Subcutaneous abdominal adipose tissue (tissue), 5 donors: ENCODE results near the gene ZBTB5.

Experiments
- H3K27ac ChIP-seq: one replicate; pipeline ENCODE4 v1.7.0; 2013; ENCODE audit warnings: low read depth, mild to moderate bottlenecking, inconsistent platforms, low read length, moderate library complexity
- H3K27me3 ChIP-seq, 5 donors: one replicate each; pipeline ENCODE4 v1.7.0; 2013; ENCODE audit warnings: low read length in 5 of 5, inconsistent platforms in 1 of 5; ENCODE audit not compliant: control insufficient read depth in 5 of 5, insufficient read depth in 4 of 5
- H3K36me3 ChIP-seq, 5 donors: one replicate each; pipeline ENCODE4 v1.7.0; 2013; ENCODE audit warnings: low read length in 5 of 5; ENCODE audit not compliant: control insufficient read depth in 5 of 5, insufficient read depth in 5 of 5
- H3K4me1 ChIP-seq, 5 donors: one replicate each; pipeline ENCODE4 v1.7.0; 2013; ENCODE audit warnings: low read length in 5 of 5, mild to moderate bottlenecking in 3 of 5, moderate library complexity in 1 of 5; ENCODE audit not compliant: control insufficient read depth in 5 of 5, insufficient read depth in 5 of 5
- H3K4me3 ChIP-seq, 5 donors: one replicate each; pipeline ENCODE4 v1.7.0; 2013; ENCODE audit warnings: low read length in 5 of 5, low read depth in 1 of 5
- H3K9ac ChIP-seq, 5 donors: one replicate each; pipeline ENCODE4 v1.7.0; 2013; ENCODE audit warnings: low read length in 5 of 5, mild to moderate bottlenecking in 4 of 5, moderate library complexity in 3 of 5
- H3K9me3 ChIP-seq, 5 donors: one replicate each; pipeline ENCODE4 v1.7.0; 2013; ENCODE audit warnings: low read length in 5 of 5; ENCODE audit not compliant: control insufficient read depth in 5 of 5
- donor health status: healthy.
- donor health status: healthy.
- donor health status: healthy.
- donor health status: healthy.
- donor health status: healthy.

Gene ZBTB5

DNA sequence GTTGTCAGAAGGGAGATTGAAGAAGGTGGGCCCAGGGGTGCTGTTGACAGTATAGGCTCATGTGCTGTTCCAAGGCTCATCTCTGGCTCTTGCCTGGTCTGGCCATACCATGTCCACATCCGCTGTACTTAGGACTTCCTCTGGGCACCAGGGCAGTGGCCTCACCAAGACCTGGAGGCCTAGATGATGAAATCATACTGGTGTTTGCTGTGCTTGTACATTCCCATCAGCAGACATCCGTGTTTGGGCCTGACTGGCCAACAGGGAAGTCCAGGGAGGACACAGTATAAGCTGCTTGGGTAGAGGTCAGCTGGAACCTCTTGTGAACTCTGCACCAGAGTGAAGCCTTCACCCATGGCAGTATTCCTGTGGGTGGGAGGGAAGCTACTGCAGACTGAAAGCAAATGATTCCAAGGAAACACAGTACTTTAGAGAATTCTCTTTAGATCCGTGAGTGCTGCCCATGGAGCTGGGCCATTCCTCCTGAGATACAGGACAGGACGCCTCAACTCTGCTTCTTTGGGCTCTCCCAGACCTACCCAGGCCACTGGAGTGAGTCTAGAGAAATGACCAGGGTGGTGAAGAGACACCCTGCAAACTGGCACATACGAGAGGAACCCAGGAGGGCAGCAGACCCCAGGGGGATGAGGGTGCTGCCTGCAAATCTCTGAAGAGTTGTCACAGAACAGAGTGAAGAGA lies 43.0 kb upstream of the ZBTB5 start:
- Histone ChIP-seq H3K9me3 (no peaks in the 10 kb centered on the region), H3K36me3 (peaks cover 0 to 52% (median 40%) of the 10 kb centered on the region in 5 donors), H3K27ac (peak overlapping the region; percentile 62), H3K4me1 (peaks cover 4 to 29% (median 18%) of the 10 kb centered on the region in 5 donors), H3K27me3 (no peaks in the 10 kb centered on the region), H3K9ac (no peak overlapping the region), H3K4me3 (no peak overlapping the region)

DNA sequence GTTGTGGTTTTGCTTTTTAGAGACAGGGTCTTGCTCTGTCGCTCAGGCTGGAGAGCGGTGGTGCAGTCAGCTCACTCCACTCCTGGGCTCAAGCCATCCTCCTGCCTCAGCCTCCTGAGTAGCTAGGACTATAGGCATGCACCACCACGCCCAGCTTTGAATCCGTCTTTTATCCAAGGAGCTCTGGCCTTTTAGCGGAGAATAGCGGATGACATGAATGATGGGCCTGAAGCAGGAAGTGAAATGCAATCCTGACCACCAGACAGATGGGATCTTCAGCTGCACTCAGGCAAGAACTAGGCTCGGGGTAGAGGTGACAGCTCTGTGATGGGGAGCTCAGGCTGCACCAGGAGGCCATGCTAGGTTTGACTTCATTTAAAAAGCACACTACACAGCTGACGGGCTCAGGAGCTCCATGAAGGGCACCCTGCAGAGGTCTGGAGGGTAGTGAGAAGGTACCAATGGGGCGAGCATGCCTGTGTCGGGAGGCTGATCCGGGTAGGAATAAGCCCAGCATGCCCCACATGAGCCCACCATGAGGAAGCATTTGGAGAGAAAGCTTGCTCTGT lies 42.4 kb upstream of the ZBTB5 start:
- Histone ChIP-seq H3K4me1 (peaks cover 4 to 29% (median 18%) of the 10 kb centered on the region in 5 donors), H3K27ac (peak overlapping the region; percentile 32), H3K9ac (no peak overlapping the region), H3K27me3 (no peaks in the 10 kb centered on the region), H3K9me3 (no peaks in the 10 kb centered on the region), H3K36me3 (peaks cover 0 to 56% (median 46%) of the 10 kb centered on the region in 5 donors), H3K4me3 (peak overlapping the region in 1 of 5 donors; percentile 30)

DNA sequence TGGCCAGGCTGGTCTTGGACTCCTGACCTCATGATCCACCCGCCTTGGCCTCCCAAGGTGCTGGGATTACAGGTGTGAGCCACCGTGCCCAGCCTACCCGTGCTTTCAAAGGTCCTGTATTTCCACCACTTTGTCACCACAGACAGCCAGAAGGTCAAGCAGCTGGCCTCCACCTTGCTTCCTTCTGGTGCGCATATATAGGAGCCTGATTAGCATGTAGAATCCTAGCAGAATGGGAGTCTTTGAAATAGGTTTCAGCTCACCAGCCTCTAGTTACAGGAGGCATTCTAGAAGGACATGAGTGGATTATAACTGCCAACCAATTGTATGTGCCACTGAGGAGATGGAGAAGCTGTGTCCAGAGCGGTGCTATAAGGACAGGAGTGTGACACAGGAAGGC lies 39.4 kb upstream of the ZBTB5 start:
- Histone ChIP-seq H3K4me1 (peaks cover 4 to 29% (median 18%) of the 10 kb centered on the region in 5 donors), H3K36me3 (peaks cover 7 to 67% (median 56%) of the 10 kb centered on the region in 5 donors), H3K9ac (no peak overlapping the region), H3K9me3 (no peaks in the 10 kb centered on the region), H3K27me3 (no peaks in the 10 kb centered on the region), H3K4me3 (no peak overlapping the region), H3K27ac (no peak overlapping the region)

DNA sequence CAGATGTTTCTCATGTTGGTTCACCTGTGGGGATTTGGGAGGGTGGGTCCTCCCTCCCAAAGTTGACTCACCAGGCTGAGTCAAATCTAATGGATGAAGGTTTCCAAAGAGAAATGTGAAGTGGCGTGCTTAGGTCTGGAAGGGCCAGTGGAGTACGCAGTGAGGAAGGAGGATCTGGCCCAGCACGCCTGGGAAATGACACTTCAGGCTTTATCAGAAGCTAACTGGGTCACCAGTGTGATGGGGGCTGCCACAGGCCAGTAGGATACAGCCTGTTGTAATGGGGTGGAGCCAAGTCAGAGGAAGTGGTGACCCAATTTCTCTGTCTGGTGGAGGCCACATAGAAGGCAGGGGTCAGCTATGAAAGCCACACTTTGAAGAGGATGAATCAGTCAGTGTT lies 38.5 kb upstream of the ZBTB5 start:
- H3K4me1 ChIP-seq: peaks cover 2 to 22% (median 16%) of the 10 kb centered on the region in 5 donors
- no peaks in the 10 kb centered on the region for H3K9me3 ChIP-seq
- no peak overlapping the region for H3K27ac ChIP-seq
- no peaks in the 10 kb centered on the region for H3K27me3 ChIP-seq
- H3K36me3 ChIP-seq: peaks cover 11 to 71% (median 62%) of the 10 kb centered on the region in 5 donors
- no peak overlapping the region for H3K9ac ChIP-seq
- H3K4me3 ChIP-seq: no peak overlapping the region

DNA sequence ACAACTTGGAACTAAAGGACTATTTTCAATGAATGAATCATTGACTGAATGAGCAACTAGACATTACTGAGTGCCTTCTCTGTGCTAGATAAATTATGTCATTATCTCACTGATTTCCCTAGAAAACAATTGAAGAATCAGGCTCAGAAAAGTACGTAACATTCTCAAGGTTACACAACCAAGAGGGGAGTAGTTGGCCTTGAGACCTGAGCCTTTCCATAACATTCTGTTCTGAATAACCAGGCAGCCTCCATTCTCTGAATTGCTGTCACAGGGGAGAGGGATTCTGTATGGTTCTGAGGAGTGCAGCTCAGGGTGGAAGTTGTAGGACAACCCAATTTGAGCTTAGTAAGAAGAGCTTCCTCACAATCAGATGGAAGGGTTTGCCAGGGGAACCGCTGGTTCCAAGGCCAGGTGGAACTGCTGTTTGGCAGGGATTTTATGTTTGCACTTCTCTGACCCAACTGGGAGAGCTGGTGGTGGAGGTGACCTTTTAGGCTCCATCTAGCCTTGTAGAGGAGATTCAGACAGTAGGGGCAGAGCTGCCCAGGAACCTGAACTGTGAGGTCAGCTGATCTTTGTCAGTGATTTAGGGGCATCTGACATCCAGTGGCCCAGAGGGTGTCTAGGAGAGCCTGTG lies 36.8 kb upstream of the ZBTB5 start:
- H3K27ac ChIP-seq: no peak overlapping the region
- H3K9me3 ChIP-seq: no peaks in the 10 kb centered on the region
- H3K27me3 ChIP-seq: no peaks in the 10 kb centered on the region
- peaks cover 21 to 76% (median 68%) of the 10 kb centered on the region in 5 donors for H3K36me3 ChIP-seq
- no peak overlapping the region for H3K9ac ChIP-seq
- peaks cover 0 to 6% (median under 1%) of the 10 kb centered on the region in 5 donors for H3K4me1 ChIP-seq
- no peak overlapping the region for H3K4me3 ChIP-seq

DNA sequence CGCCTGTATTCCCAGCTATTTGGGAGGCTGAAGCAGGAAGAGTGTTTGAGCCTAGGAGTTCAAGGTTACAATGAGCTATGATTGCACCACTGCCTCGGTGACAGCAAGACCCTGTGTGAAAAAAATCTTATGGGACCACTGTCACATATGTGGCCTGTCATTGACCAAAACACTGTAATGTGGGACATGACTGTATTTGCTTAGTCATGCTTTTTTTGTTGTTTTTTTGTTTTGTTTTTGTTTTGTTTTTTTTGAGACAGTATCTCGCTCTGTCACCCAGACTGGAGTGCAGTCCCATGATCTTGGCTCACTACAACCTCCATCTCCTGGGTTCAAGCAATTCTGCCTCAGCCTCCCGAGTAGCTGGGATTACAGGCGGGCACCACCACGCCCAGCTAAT lies 34.0 kb upstream of the ZBTB5 start:
- Histone ChIP-seq H3K36me3 (peaks cover 23 to 91% (median 81%) of the 10 kb centered on the region in 5 donors), H3K9ac (no peak overlapping the region), H3K4me1 (no peaks in the 10 kb centered on the region), H3K9me3 (no peaks in the 10 kb centered on the region), H3K4me3 (no peak overlapping the region), H3K27ac (no peak overlapping the region), H3K27me3 (no peaks in the 10 kb centered on the region)

DNA sequence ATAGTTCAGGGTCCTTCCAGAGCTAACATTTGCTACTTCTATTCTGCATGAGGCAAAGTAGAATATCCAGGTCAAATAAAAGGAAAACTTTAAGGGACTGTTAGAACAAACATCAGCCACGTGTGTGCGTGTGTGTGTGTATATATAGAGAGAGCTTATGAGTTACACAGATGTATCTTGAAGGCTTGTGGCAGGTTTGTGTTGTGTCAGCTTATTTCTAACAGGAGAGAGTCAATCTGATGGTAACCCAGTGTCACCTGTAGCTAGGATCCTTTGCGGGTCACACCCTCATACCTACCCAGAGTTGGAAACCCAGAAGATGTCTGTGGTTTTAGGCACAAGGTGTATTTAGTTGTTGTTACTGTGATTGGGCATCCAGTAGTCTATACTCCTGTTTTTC lies 33.2 kb upstream of the ZBTB5 start:
- Histone ChIP-seq H3K4me1 (no peaks in the 10 kb centered on the region), H3K9ac (no peak overlapping the region), H3K9me3 (no peaks in the 10 kb centered on the region), H3K27ac (no peak overlapping the region), H3K27me3 (no peaks in the 10 kb centered on the region), H3K36me3 (peaks cover 25 to 91% (median 81%) of the 10 kb centered on the region in 5 donors), H3K4me3 (no peak overlapping the region)

DNA sequence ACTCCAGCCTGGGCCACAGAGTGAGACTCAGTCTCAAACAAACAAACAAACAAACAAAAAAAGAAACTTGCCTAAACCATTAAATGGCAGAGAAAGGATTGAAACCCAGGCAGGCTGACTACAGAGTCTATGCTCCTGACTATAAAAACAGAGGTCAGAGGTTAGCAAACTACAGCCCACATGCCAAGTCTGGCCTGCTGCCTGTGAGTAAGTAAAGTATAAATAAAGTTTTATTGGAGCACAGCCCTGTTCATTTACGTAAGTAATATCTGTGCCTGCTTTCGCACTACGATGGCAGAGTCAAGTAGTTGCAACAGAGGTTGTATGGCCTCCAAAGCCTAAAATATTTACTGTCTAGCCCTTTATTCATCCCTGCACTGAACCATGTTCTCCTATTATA lies 32.1 kb upstream of the ZBTB5 start:
- Histone ChIP-seq H3K36me3 (peaks cover 34 to 91% (median 81%) of the 10 kb centered on the region in 5 donors), H3K9ac (no peak overlapping the region), H3K27ac (no peak overlapping the region), H3K4me1 (no peaks in the 10 kb centered on the region), H3K27me3 (no peaks in the 10 kb centered on the region), H3K9me3 (no peaks in the 10 kb centered on the region), H3K4me3 (no peak overlapping the region)

DNA sequence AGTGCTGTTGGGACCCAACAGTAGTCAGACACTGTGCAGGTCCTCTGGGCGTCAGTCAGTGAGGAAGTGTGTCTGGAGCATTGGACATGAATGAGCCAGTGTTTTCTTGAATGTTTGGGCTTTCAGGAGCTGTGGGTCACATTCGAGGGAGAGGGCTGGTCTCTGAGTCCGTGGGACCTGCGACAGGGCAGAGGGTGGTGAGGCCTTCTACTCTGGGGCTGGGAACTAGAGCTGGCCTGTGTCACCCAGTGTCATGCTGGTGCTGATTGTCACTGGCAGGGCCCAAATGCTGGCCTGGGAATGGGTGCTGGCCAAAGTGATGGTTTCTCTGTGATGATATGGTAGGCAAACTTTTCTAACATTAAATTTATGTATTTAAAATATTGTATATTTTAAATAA lies 30.8 kb upstream of the ZBTB5 start:
- Histone ChIP-seq H3K27ac (no peak overlapping the region), H3K36me3 (peaks cover 34 to 86% (median 72%) of the 10 kb centered on the region in 5 donors), H3K9me3 (no peaks in the 10 kb centered on the region), H3K9ac (no peak overlapping the region), H3K4me1 (no peaks in the 10 kb centered on the region), H3K4me3 (no peak overlapping the region), H3K27me3 (no peaks in the 10 kb centered on the region)

DNA sequence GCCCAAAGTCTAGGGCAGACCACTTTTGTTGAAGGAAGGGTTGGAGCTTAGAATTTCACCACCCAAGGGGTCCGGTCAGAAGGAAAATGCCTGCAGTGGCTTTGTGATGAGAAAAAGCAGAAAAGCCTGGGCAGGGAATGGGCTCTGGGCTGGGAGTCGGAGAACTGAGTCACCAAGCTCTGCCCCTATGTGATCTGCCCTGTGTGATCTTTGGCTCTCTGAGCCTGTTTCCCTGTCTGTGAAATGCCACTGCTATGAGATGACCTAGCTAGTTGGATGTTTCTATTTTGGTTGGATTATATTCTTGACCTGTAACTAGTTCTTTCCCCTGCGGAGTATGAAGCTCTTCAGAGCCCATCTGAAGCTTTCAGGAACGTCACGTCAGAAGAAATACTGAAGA lies 30.3 kb upstream of the ZBTB5 start:
- Histone ChIP-seq H3K4me3 (no peak overlapping the region), H3K36me3 (peaks cover 39 to 84% (median 69%) of the 10 kb centered on the region in 5 donors), H3K4me1 (no peaks in the 10 kb centered on the region), H3K9me3 (no peaks in the 10 kb centered on the region), H3K27ac (no peak overlapping the region), H3K27me3 (no peaks in the 10 kb centered on the region), H3K9ac (no peak overlapping the region)
